Smooth muscle cell (in vitro differentiated cells): ENCODE data around the gene CTBP1. TPM values are rescaled to one million over a fixed set of nuclear protein-coding genes. Genes with fewer than 3 reads are reported as not detected.

Experiments
- DNase-seq: peaks from one replicate; lab custom pipeline; 2025; ENCODE audit not compliant: unreplicated experiment; lab: John Stamatoyannopoulos, UW
- H2AFZ ChIP-seq: fragments of 200-600 bp; sonication (generic); 2 replicates; pipeline ENCODE4 v1.6.0; 2016; ENCODE audit warnings: antibody characterized with exemption, low read depth, mild to moderate bottlenecking
- H3F3A ChIP-seq: fragments of 200-600 bp; sonication (generic); 2 replicates; pipeline ENCODE4 v1.6.0; 2017; ENCODE audit warnings: antibody characterized with exemption, low read depth
- H3K27ac ChIP-seq: fragments of 200-600 bp; sonication (generic); 2 replicates; pipeline ENCODE4 v1.5.1; 2016; ENCODE audit warnings: low read depth, mild to moderate bottlenecking
- H3K27me3 ChIP-seq: fragments of 200-600 bp; sonication (generic); 2 replicates; pipeline ENCODE4 v1.6.1; 2016; ENCODE audit warnings: low read depth, mild to moderate bottlenecking
- H3K36me3 ChIP-seq: fragments of 200-600 bp; sonication (generic); 2 replicates; pipeline ENCODE4 v1.5.1; 2016; ENCODE audit warnings: low read depth
- H3K4me1 ChIP-seq: fragments of 200-600 bp; sonication (generic); 2 replicates; pipeline ENCODE4 v1.5.1; 2016; ENCODE audit warnings: low read depth
- H3K4me2 ChIP-seq: fragments of 200-600 bp; sonication (generic); 2 replicates; pipeline ENCODE4 v1.6.0; 2016; ENCODE audit warnings: mild to moderate bottlenecking
- H3K4me3 ChIP-seq: fragments of 200-600 bp; sonication (generic); 2 replicates; pipeline ENCODE4 v1.5.1; 2016; ENCODE audit warnings: mild to moderate bottlenecking
- H3K79me2 ChIP-seq: fragments of 200-600 bp; sonication (generic); 2 replicates; pipeline ENCODE4 v1.6.0; 2016; ENCODE audit warnings: low read depth, mild to moderate bottlenecking
- H3K9ac ChIP-seq: fragments of 200-600 bp; sonication (generic); 2 replicates; pipeline ENCODE4 v1.6.0; 2016; ENCODE audit warnings: low read depth
- H3K9me3 ChIP-seq: fragments of 200-600 bp; sonication (generic); replicated peaks from 2 replicates; pipeline ENCODE4 v1.5.1; 2016; ENCODE audit warnings: low read depth
- H4K20me1 ChIP-seq: fragments of 200-600 bp; sonication (generic); 2 replicates; pipeline ENCODE4 v1.6.0; 2016; ENCODE audit warnings: low read depth
- WGBS: methylation state at CpG from one replicate; pipeline ENCODE4 v1.1.7; 2016; ENCODE audit warnings: low lambda C conversion rate; 5-methylcytosine and 5-hydroxymethylcytosine counted together
- polyA plus RNA-seq: library from polyadenylated mRNA; unstranded; fragments of >200 nt; fragmentation: Nextera tagmentation; extraction: Ambion mirVana; gene quantifications from 2 replicates; pipeline ENCODE4 v1.2.1, GENCODE V29; 2016
- total RNA-seq: library from RNA; depleted of rRNA; stranded (reverse); fragments of >200 nt; gene quantifications from 2 replicates; pipeline ENCODE4 v1.2.3, GENCODE V29; 2014
- TF ChIP-seq, protein P1 (sequence below): fragments of 200-600 bp; sonication (generic); IDR thresholded peaks from 2 replicates; pipeline ENCODE4 v1.5.1; 2017; ENCODE audit warnings: borderline replicate concordance, mild to moderate bottlenecking, antibody characterized with exemption; ENCODE audit not compliant: insufficient read depth, poor library complexity, severe bottlenecking

The CTBP1 gene
- total and polyA plus RNA-seq, 2 experiments from 2014 or later, result 76.9 to 132 TPM

DNA sequence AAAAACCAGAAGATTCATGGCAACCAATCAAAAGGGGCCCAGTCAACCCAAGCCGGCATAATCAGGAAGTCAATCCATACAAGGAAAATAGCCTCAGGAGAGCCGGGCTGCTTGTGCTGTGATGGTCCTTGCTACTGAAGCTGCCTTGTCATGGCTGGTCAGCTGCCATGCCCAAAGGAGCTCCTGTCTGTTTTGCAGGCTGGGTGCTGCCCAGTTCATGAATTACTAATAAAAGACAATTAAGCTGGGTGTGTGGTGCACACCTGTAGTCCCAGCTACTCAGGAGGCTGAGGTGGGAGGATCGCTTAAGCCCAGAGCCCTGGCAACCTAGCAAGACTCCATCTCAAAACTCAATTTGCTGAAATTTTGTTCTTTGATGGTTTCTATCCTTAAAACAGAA is 16.0 kb upstream of the CTBP1 start:
- no peak for DNase-seq
- Histone ChIP-seq H3K79me2 (no peaks in the 10 kb centered on the region), H3K4me1 (no peaks in the 10 kb centered on the region), H3K9ac (no peak overlapping the region), H3K27me3 (no peaks in the 10 kb centered on the region), H4K20me1 (no peaks in the 10 kb centered on the region), H3K36me3 (no peaks in the 10 kb centered on the region), H3K9me3 (peaks cover 4% of the 10 kb centered on the region), H2AFZ (no peak overlapping the region), H3F3A (no peaks in the 10 kb centered on the region), H3K4me2 (no peak overlapping the region), H3K27ac (no peak overlapping the region), H3K4me3 (no peak overlapping the region)
- 94% methylated on average over 3 of the region's 3 CpGs for WGBS
- TF ChIP-seq, protein P1, sequence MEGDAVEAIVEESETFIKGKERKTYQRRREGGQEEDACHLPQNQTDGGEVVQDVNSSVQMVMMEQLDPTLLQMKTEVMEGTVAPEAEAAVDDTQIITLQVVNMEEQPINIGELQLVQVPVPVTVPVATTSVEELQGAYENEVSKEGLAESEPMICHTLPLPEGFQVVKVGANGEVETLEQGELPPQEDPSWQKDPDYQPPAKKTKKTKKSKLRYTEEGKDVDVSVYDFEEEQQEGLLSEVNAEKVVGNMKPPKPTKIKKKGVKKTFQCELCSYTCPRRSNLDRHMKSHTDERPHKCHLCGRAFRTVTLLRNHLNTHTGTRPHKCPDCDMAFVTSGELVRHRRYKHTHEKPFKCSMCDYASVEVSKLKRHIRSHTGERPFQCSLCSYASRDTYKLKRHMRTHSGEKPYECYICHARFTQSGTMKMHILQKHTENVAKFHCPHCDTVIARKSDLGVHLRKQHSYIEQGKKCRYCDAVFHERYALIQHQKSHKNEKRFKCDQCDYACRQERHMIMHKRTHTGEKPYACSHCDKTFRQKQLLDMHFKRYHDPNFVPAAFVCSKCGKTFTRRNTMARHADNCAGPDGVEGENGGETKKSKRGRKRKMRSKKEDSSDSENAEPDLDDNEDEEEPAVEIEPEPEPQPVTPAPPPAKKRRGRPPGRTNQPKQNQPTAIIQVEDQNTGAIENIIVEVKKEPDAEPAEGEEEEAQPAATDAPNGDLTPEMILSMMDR, result no peak

DNA sequence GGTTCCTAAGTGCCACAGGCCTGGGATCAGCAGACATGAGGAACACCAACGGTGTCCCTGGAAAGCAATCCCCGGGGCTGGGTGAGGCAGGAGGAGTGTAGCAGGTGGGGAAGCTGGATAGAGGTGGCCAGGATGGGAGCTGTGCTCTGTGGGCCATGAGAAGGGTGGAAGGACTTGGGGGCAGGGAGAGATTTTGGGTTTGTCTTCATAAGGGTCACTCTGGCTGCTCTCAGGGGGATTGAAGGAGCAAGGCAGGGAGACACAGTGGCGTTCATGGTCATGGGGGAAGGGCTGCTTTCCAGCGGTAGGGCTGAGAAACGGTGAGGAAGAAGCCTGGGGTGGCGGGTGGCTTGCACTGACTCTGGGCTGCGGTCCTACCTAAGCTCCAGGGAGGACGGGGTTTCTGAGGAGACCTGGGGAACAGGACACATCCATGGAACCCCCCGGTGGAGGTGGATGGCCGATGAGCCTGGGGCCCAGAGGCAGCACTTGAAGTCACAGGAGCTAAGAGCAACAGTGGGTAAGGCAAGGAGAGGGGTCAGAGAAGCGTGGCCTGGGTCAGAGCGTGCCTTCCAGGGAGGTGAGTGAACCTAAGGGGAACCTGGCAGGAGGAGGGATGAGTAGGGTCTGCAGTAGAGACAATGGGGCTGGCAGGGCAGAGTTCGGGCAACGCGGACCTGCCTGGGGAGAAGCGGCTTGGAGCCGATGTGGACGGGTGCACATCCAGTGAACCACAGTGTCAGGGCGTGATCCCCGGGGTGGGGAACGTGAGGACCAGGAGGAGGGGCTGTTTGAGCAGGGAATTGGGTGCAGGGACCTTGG is 12.4 kb upstream of the CTBP1 start:
- Histone ChIP-seq H3K4me3 (no peak overlapping the region), H3K27ac (no peak overlapping the region), H3K4me2 (no peak overlapping the region), H3F3A (no peaks in the 10 kb centered on the region), H3K4me1 (no peaks in the 10 kb centered on the region), H4K20me1 (no peaks in the 10 kb centered on the region), H3K9me3 (no peaks in the 10 kb centered on the region), H3K79me2 (no peaks in the 10 kb centered on the region), H3K9ac (no peak overlapping the region), H3K36me3 (no peaks in the 10 kb centered on the region), H3K27me3 (no peaks in the 10 kb centered on the region), H2AFZ (no peak overlapping the region)
- TF ChIP-seq, protein P1, result no peak
- no peak for DNase-seq
- 92% methylated on average over 21 of the region's 21 CpGs for WGBS

- H3K4me1 ChIP-seq, result no peaks in the 10 kb centered on the region
- no peak overlapping the region for H2AFZ ChIP-seq
- no peaks in the 10 kb centered on the region for H3K27me3 ChIP-seq
- no peaks in the 10 kb centered on the region for H3K36me3 ChIP-seq
- no peaks in the 10 kb centered on the region for H4K20me1 ChIP-seq
- 92% methylated on average over 24 of the region's 24 CpGs for WGBS
- no peak for DNase-seq
- no peaks in the 10 kb centered on the region for H3K79me2 ChIP-seq
- H3K27ac ChIP-seq, result no peak overlapping the region
- no peaks in the 10 kb centered on the region for H3K9me3 ChIP-seq
- TF ChIP-seq, protein P1, result no peak
- H3F3A ChIP-seq, result no peaks in the 10 kb centered on the region
- no peak overlapping the region for H3K4me3 ChIP-seq
- no peak overlapping the region for H3K9ac ChIP-seq
- H3K4me2 ChIP-seq, result no peak overlapping the region
Measured at GRCh38 chr4:1260418-1261106, 11.6 kb upstream of the CTBP1 start.
